GM21576 (cell line): ENCODE data around the gene USP54.

Experiments
- ATAC-seq: cut with Tn5 transposase; IDR thresholded peaks from one replicate; pipeline ENCODE4 v1.9.1; 2021; ENCODE audit warnings: mild to moderate bottlenecking, moderate library complexity; ENCODE audit not compliant: unreplicated experiment

USP54 gene

GRCh38 chr10:73537709-73538108 lies 53.4 kb downstream of the USP54 start:
- no peak for ATAC-seq

- no peak for ATAC-seq
Observed at GRCh38 chr10:73537288-73537687, 53.9 kb downstream of the USP54 start.

- ATAC-seq, result no peak
Observed at GRCh38 chr10:73534857-73535256, 56.3 kb downstream of the USP54 start.

GRCh38 chr10:73529089-73529832 lies 61.9 kb downstream of the USP54 start:
- no peak for ATAC-seq

GRCh38 chr10:73522263-73522662 lies 68.9 kb downstream of the USP54 start:
- no peak for ATAC-seq

GRCh38 chr10:73519336-73519735 lies 71.8 kb downstream of the USP54 start:
- no peak for ATAC-seq

- ATAC-seq, result no peak
Observed at GRCh38 chr10:73517166-73517888, 73.8 kb downstream of the USP54 start.

- no peak for ATAC-seq
Observed at GRCh38 chr10:73512207-73512743, 78.9 kb downstream of the USP54 start.

- ATAC-seq, result no peak
Observed at GRCh38 chr10:73509695-73510094, 81.4 kb downstream of the USP54 start.

GRCh38 chr10:73506491-73506890 lies 84.7 kb downstream of the USP54 start:
- no peak for ATAC-seq

GRCh38 chr10:73506074-73506473 lies 85.1 kb downstream of the USP54 start:
- ATAC-seq, result no peak

- ATAC-seq, result no peak
Observed at GRCh38 chr10:73503037-73503436, 88.1 kb downstream of the USP54 start.

GRCh38 chr10:73501651-73502050 lies 89.5 kb downstream of the USP54 start:
- no peak for ATAC-seq

GRCh38 chr10:73497623-73498022 lies 93.5 kb downstream of the USP54 start:
- ATAC-seq, result no peak

- ATAC-seq, result peak; percentile 47
Observed at GRCh38 chr10:73495884-73496674, 95.1 kb downstream of the USP54 start, which contains the start of gene PPP3CB. TSS of gene PPP3CB (minus strand) at chr10:73496024. CDS start at chr10:73495889, 135 bp downstream.

- ATAC-seq, result peak; percentile 90
Observed at GRCh38 chr10:73495226-73495883, 95.8 kb downstream of the USP54 start.

GRCh38 chr10:73494877-73495225 lies 96.3 kb downstream of the USP54 start:
- no peak for ATAC-seq

GRCh38 chr10:73494213-73494612 lies 96.9 kb downstream of the USP54 start:
- no peak for ATAC-seq

GRCh38 chr10:73493781-73494180 lies 97.4 kb downstream of the USP54 start:
- no peak for ATAC-seq

- no peak for ATAC-seq
Observed at GRCh38 chr10:73486601-73487000, 104.5 kb downstream of the USP54 start.

GRCh38 chr10:73485320-73485719 lies 105.8 kb downstream of the USP54 start:
- ATAC-seq, result no peak
